OCI-LY1 (cell line): ENCODE data around the gene TCL1B.

Source experiments
- H2AFZ ChIP-seq: fragments of 200-600 bp; sonication (generic), shearing (Covaris generic); 2 replicates; pipeline ENCODE4 v1.6.0; 2014; ENCODE audit warnings: antibody characterized with exemption, mild to moderate bottlenecking, low read length
- H3F3A ChIP-seq: fragments of 200-600 bp; sonication (generic), shearing (Covaris generic); 2 replicates; pipeline ENCODE4 v1.6.0; 2014; ENCODE audit warnings: mild to moderate bottlenecking, antibody characterized with exemption, low read length, moderate library complexity; ENCODE audit not compliant: insufficient read depth
- H3K27ac ChIP-seq: fragments of 200-600 bp; sonication (generic); 2 replicates; pipeline ENCODE4 v1.5.1; 2014; ENCODE audit warnings: low read length, mixed run types, mild to moderate bottlenecking, low read depth; ENCODE audit not compliant: poor library complexity, severe bottlenecking
- H3K27me3 ChIP-seq: fragments of 200-600 bp; sonication (generic); 2 replicates; pipeline ENCODE4 v1.6.0; 2014; ENCODE audit warnings: antibody characterized with exemption, mild to moderate bottlenecking, low read length, moderate library complexity; ENCODE audit not compliant: insufficient read depth
- H3K36me3 ChIP-seq: fragments of 200-600 bp; sonication (generic); 2 replicates; pipeline ENCODE4 v1.6.1; 2014; ENCODE audit warnings: mild to moderate bottlenecking, antibody characterized with exemption, low read length, moderate library complexity, mixed read lengths; ENCODE audit not compliant: insufficient read depth
- H3K4me1 ChIP-seq: fragments of 200-600 bp; sonication (generic); 2 replicates; pipeline ENCODE4 v1.5.1; 2014; ENCODE audit warnings: mild to moderate bottlenecking, low read length, moderate library complexity; ENCODE audit not compliant: insufficient read depth, severe bottlenecking
- H3K4me2 ChIP-seq: fragments of 200-600 bp; sonication (generic), shearing (Covaris generic); 2 replicates; pipeline ENCODE4 v1.6.1; 2014; ENCODE audit warnings: low read length
- H3K4me3 ChIP-seq: fragments of 200-600 bp; sonication (generic); 2 replicates; pipeline ENCODE4 v1.5.1; 2014; ENCODE audit warnings: low read length, low read depth, mild to moderate bottlenecking, mixed read lengths; ENCODE audit not compliant: poor library complexity, severe bottlenecking
- H3K79me2 ChIP-seq: fragments of 200-600 bp; shearing (Covaris generic); 2 replicates; pipeline ENCODE4 v1.6.1; 2016; ENCODE audit warnings: mixed run types, low read length, mixed read lengths; ENCODE audit not compliant: insufficient read depth
- H3K9ac ChIP-seq: fragments of 200-600 bp; sonication (generic), shearing (Covaris generic); 2 replicates; pipeline ENCODE4 v1.6.1; 2014; ENCODE audit warnings: mild to moderate bottlenecking, low read length, mixed read lengths
- H3K9me2 ChIP-seq: fragments of 200-600 bp; sonication (generic), shearing (Covaris generic); 2 replicates; pipeline ENCODE4 v1.6.1; 2014; ENCODE audit warnings: low read depth, mild to moderate bottlenecking, low read length, mixed read lengths
- H3K9me3 ChIP-seq: fragments of 200-600 bp; shearing (Covaris generic); 2 replicates; pipeline ENCODE4 v1.6.1; 2014; ENCODE audit warnings: low read length, mixed read lengths
- H4K20me1 ChIP-seq: fragments of 200-600 bp; sonication (generic), shearing (Covaris generic); 2 replicates; pipeline ENCODE4 v1.6.0; 2016; ENCODE audit warnings: mild to moderate bottlenecking, low read length; ENCODE audit not compliant: insufficient read depth
- CTCF ChIP-seq: fragments of 200-600 bp; sonication (generic), shearing (Covaris generic); IDR thresholded peaks from 2 replicates; pipeline ENCODE4 v1.5.1; 2017; ENCODE audit warnings: mild to moderate bottlenecking, antibody characterized with exemption, low read length, moderate library complexity, mixed read lengths
- EZH2 ChIP-seq: fragments of 200-600 bp; sonication (generic), shearing (Covaris generic); IDR thresholded peaks from 2 replicates; pipeline ENCODE4 v1.8.0; 2017; ENCODE audit warnings: borderline replicate concordance, mixed run types, mild to moderate bottlenecking, antibody characterized with exemption, low read length, moderate library complexity, mixed read lengths

TCL1B gene

DNA sequence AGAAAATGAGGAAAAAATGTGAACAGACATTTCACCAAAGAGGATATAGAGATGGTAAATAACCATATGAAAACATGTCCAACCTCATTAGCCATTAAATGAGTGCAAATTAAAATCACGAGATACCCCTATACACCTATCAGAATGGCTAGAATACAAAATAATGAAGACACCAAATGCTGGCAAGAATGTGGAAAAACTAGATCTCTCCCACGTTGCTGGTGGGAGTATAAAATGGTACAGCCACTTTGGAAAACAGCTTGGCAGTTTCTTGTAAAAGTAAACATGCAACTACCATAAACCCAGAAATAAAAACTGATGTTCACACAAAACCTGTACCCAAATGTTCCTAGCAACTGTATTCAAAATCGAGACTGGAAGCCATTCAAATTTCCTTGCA, 38.3 kb upstream of the TCL1B start:
- Histone ChIP-seq H3K4me3 (no peak overlapping the region), H3K4me2 (no peak overlapping the region), H4K20me1 (no peaks in the 10 kb centered on the region), H3K4me1 (peaks cover 49% of the 10 kb centered on the region), H3K36me3 (peaks cover 43% of the 10 kb centered on the region), H2AFZ (no peak overlapping the region), H3K27me3 (no peaks in the 10 kb centered on the region), H3F3A (no peaks in the 10 kb centered on the region), H3K9me3 (no peaks in the 10 kb centered on the region), H3K9ac (no peak overlapping the region), H3K9me2 (no peaks in the 10 kb centered on the region), H3K79me2 (no peaks in the 10 kb centered on the region), H3K27ac (peak overlapping the region; percentile 13)
- TF ChIP-seq CTCF, result no peak
- no peak for TF ChIP-seq EZH2

GRCh38 chr14:95649230-95649629, 37.0 kb upstream of the TCL1B start:
- no peaks in the 10 kb centered on the region for H3K9me2 ChIP-seq
- peaks cover 30% of the 10 kb centered on the region for H3K36me3 ChIP-seq
- no peak overlapping the region for H3K27ac ChIP-seq
- no peak overlapping the region for H3K4me3 ChIP-seq
- H3K9ac ChIP-seq, result no peak overlapping the region
- H3K4me1 ChIP-seq, result peaks cover 45% of the 10 kb centered on the region
- no peaks in the 10 kb centered on the region for H3F3A ChIP-seq
- H3K79me2 ChIP-seq, result no peaks in the 10 kb centered on the region
- TF ChIP-seq EZH2 (no peak), CTCF (no peak)
- H3K9me3 ChIP-seq, result no peaks in the 10 kb centered on the region
- no peak overlapping the region for H2AFZ ChIP-seq
- no peak overlapping the region for H3K4me2 ChIP-seq
- no peaks in the 10 kb centered on the region for H3K27me3 ChIP-seq
- H4K20me1 ChIP-seq, result no peaks in the 10 kb centered on the region

- Histone ChIP-seq H3K9me3 (no peaks in the 10 kb centered on the region), H4K20me1 (no peaks in the 10 kb centered on the region), H3K9ac (no peak overlapping the region), H3K4me1 (peaks cover 36% of the 10 kb centered on the region), H3K36me3 (peaks cover 14% of the 10 kb centered on the region; the same call in 1 of the 2 replicates), H3F3A (no peaks in the 10 kb centered on the region), H3K4me2 (no peak overlapping the region), H3K27me3 (no peaks in the 10 kb centered on the region), H3K9me2 (no peaks in the 10 kb centered on the region), H2AFZ (no peak overlapping the region), H3K4me3 (no peak overlapping the region), H3K79me2 (no peaks in the 10 kb centered on the region), H3K27ac (peak overlapping the region; percentile 86)
- no peak for TF ChIP-seq EZH2
- no peak for TF ChIP-seq CTCF
Measured at GRCh38 chr14:95651028-95651427, 35.2 kb upstream of the TCL1B start.
